Loucy (cell line): ENCODE results near the gene CD19.

Source experiments
- EZH2phosphoT487 ChIP-seq: fragments of 200-600 bp; IDR thresholded peaks from 2 replicates; pipeline ENCODE4 v1.6.1; 2018; ENCODE audit warnings: antibody characterized with exemption, mild to moderate bottlenecking, moderate library complexity, borderline replicate concordance
- TF ChIP-seq, protein P1 (sequence below): fragments of 200-600 bp; sonication (generic); conservative IDR thresholded peaks from 2 replicates; pipeline ENCODE4 v1.5.1; 2014; ENCODE audit warnings: mild to moderate bottlenecking, antibody characterized with exemption, low read length

DNA sequence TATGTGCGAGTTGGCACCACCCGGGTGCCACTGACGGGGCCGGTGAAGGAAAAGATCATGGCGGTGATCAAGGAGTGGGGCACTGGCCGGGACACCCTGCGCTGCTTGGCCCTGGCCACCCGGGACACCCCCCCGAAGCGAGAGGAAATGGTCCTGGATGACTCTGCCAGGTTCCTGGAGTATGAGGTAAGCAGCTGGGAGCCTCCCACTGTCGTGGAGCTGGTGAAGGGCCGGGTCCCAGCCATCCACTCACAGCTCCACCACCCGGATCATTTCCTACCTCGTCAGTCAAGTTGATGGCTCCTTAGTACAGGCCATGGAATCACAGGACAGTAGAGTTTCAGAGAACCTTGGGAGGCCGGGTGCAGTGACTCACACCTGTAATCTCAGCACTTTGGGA is 33.5 kb upstream of the CD19 start:
- TF ChIP-seq, protein P1, sequence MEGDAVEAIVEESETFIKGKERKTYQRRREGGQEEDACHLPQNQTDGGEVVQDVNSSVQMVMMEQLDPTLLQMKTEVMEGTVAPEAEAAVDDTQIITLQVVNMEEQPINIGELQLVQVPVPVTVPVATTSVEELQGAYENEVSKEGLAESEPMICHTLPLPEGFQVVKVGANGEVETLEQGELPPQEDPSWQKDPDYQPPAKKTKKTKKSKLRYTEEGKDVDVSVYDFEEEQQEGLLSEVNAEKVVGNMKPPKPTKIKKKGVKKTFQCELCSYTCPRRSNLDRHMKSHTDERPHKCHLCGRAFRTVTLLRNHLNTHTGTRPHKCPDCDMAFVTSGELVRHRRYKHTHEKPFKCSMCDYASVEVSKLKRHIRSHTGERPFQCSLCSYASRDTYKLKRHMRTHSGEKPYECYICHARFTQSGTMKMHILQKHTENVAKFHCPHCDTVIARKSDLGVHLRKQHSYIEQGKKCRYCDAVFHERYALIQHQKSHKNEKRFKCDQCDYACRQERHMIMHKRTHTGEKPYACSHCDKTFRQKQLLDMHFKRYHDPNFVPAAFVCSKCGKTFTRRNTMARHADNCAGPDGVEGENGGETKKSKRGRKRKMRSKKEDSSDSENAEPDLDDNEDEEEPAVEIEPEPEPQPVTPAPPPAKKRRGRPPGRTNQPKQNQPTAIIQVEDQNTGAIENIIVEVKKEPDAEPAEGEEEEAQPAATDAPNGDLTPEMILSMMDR = no peak
- no peak for TF ChIP-seq EZH2phosphoT487
